IMR-90 (cell line): Measurements from ENCODE around the gene PTAR1. TPM values are rescaled to one million over a fixed set of nuclear protein-coding genes. Genes with fewer than 3 reads are reported as not detected.

ENCODE experiments used
- ATAC-seq: fragments of 200-7000 bp; cut with Tn5 transposase; 2 replicates; pipeline ENCODE4 v1.9.1; 2020; ENCODE audit warnings: low read depth, mild to moderate bottlenecking, moderate library complexity
- BruUV-seq: library from RNA; stranded (reverse); fragments of 400-500 nt; replicated peaks from 2 replicates; lab custom pipeline; 2021; lab: Mats Ljungman, UMichigan
- CTCF ChIA-PET: fragments of 300-600 bp; formaldehyde crosslinking; extraction: SDS; loops from one replicate; lab custom pipeline; 2021; ENCODE audit warnings: antibody characterized with exemption; lab: Yijun Ruan, JAX
- POLR2A ChIA-PET: fragments of 300-600 bp; sonication (Branson Sonifier 250); formaldehyde crosslinking; loops from one replicate; lab custom pipeline; 2022; ENCODE audit warnings: antibody characterized with exemption; ENCODE audit not compliant: unreplicated experiment; lab: Charles Lee
- DNase-seq: peaks from one replicate; pipeline ENCODE4 v3.0.0; 2013
- H2AFZ ChIP-seq: replicated peaks from 2 replicates; pipeline ENCODE3; 2013; ENCODE audit warnings: low read length, mild to moderate bottlenecking; ENCODE audit not compliant: poor library complexity
- H2AK5ac ChIP-seq: 2 replicates; pipeline ENCODE4 v1.6.1; 2013; ENCODE audit warnings: low read depth, low read length, inconsistent platforms
- H2AK9ac ChIP-seq: replicated peaks from 2 replicates; pipeline ENCODE3; 2013; ENCODE audit warnings: mild to moderate bottlenecking, low read depth, low read length, moderate library complexity; ENCODE audit not compliant: poor library complexity
- H2BK120ac ChIP-seq: 2 replicates; pipeline ENCODE4 v1.6.1; 2013; ENCODE audit warnings: low read depth, low read length, inconsistent platforms
- H2BK15ac ChIP-seq: 3 replicates; pipeline ENCODE4 v1.6.1; 2013; ENCODE audit warnings: low read depth, low read length, inconsistent platforms
- H2BK20ac ChIP-seq: 2 replicates; pipeline ENCODE4 v1.6.1; 2013; ENCODE audit warnings: low read depth, mild to moderate bottlenecking, inconsistent platforms, low read length, moderate library complexity
- H2BK5ac ChIP-seq: 2 replicates; pipeline ENCODE4 v1.6.1; 2013; ENCODE audit warnings: mild to moderate bottlenecking, low read depth, low read length, inconsistent platforms; ENCODE audit not compliant: poor library complexity, severe bottlenecking
- H3K14ac ChIP-seq: replicated peaks from 2 replicates; pipeline ENCODE4 v1.6.1; 2013; ENCODE audit warnings: low read depth, low read length, inconsistent platforms
- H3K18ac ChIP-seq: 2 replicates; pipeline ENCODE4 v1.6.1; 2013; ENCODE audit warnings: low read depth, low read length, control low read depth
- H3K23ac ChIP-seq: 2 replicates; pipeline ENCODE4 v1.6.1; 2013; ENCODE audit warnings: low read depth, low read length, inconsistent platforms
- H3K27ac ChIP-seq: 2 replicates; pipeline ENCODE4 v1.5.1; 2013; ENCODE audit warnings: mild to moderate bottlenecking, control low read depth, low read length; ENCODE audit not compliant: insufficient read depth
- H3K27me3 ChIP-seq: 2 replicates; pipeline ENCODE4 v1.6.1; 2013; ENCODE audit warnings: low read length; ENCODE audit not compliant: control insufficient read depth, insufficient read depth
- H3K36me3 ChIP-seq: 2 replicates; pipeline ENCODE4 v1.6.1; 2013; ENCODE audit warnings: low read length, mixed read lengths; ENCODE audit not compliant: control insufficient read depth, insufficient read depth
- H3K4ac ChIP-seq: 2 replicates; pipeline ENCODE4 v1.6.1; 2013; ENCODE audit warnings: low read depth, low read length, inconsistent platforms
- H3K4me1 ChIP-seq: 2 replicates; pipeline ENCODE4 v1.6.1; 2013; ENCODE audit warnings: low read length, mixed read lengths; ENCODE audit not compliant: control insufficient read depth, insufficient read depth
- H3K4me2 ChIP-seq: 2 replicates; pipeline ENCODE4 v1.6.1; 2013; ENCODE audit warnings: low read depth, mild to moderate bottlenecking, control low read depth, low read length, moderate library complexity
- H3K4me3 ChIP-seq: 2 replicates; pipeline ENCODE4 v1.5.1; 2013; ENCODE audit warnings: low read depth, mild to moderate bottlenecking, control low read depth, low read length, moderate library complexity; ENCODE audit not compliant: insufficient read depth
- H3K56ac ChIP-seq: 2 replicates; pipeline ENCODE4 v1.6.1; 2013; ENCODE audit warnings: low read length, inconsistent platforms; ENCODE audit not compliant: insufficient read depth; ENCODE audit errors: extremely low read depth
- H3K79me1 ChIP-seq, 2 experiments: 2 replicates each; pipeline ENCODE4 v1.6.1; 2013; ENCODE audit warnings: low read length in 2 of 2, inconsistent platforms in 1 of 2, low read depth in 1 of 2
- H3K9ac ChIP-seq: 2 replicates; pipeline ENCODE4 v1.6.1; 2013; ENCODE audit warnings: low read depth, low read length, control low read depth
- H3K9me1 ChIP-seq: 2 replicates; pipeline ENCODE4 v1.6.1; 2013; ENCODE audit warnings: low read length, inconsistent platforms; ENCODE audit not compliant: insufficient read depth
- H3K9me3 ChIP-seq: 2 replicates; pipeline ENCODE4 v1.6.1; 2013; ENCODE audit warnings: low read length; ENCODE audit not compliant: control insufficient read depth, insufficient read depth
- H4K20me1 ChIP-seq: 2 replicates; pipeline ENCODE4 v1.6.1; 2013; ENCODE audit warnings: low read length, inconsistent platforms; ENCODE audit not compliant: insufficient read depth
- H4K5ac ChIP-seq: 2 replicates; pipeline ENCODE4 v1.6.1; 2013; ENCODE audit warnings: mild to moderate bottlenecking, low read depth, low read length, control low read depth
- H4K8ac ChIP-seq, 2 experiments: 2 replicates each; pipeline ENCODE4 v1.6.1; 2013; ENCODE audit warnings: low read depth in 2 of 2, low read length in 2 of 2, control low read depth in 1 of 2, inconsistent platforms in 1 of 2
- H4K91ac ChIP-seq: 2 replicates; pipeline ENCODE4 v1.6.1; 2013; ENCODE audit warnings: low read depth, low read length, inconsistent platforms; ENCODE audit not compliant: insufficient read depth
- CHD1 ChIP-seq: IDR thresholded peaks from 2 replicates; pipeline ENCODE4 v1.6.1; 2012; ENCODE audit warnings: low read depth, low read length, improper control_type of control experiment
- FOS ChIP-seq: fragments of 150-350 bp; IDR thresholded peaks from 2 replicates; pipeline ENCODE4 v1.6.1; 2016; ENCODE audit warnings: low read depth, low read length
- MAFK ChIP-seq: IDR thresholded peaks from 2 replicates; pipeline ENCODE4 v1.6.1; 2012; ENCODE audit warnings: low read depth, low read length, improper control_type of control experiment
- WGBS, 2 experiments: methylation state at CpG; one replicate each; pipeline versions ENCODE4 v1.1.5 to v1.1.7; 2013; ENCODE audit warnings: missing lambda C conversion rate in 2 of 2; ENCODE audit not compliant: insufficient read length in 1 of 2; ENCODE audit errors: extremely low coverage in 2 of 2; 5-methylcytosine and 5-hydroxymethylcytosine counted together
- dilution Hi-C: fragments of 300-500 bp; cut with HindIII; formaldehyde crosslinking; loops from one replicate; pipeline ENCODE4 v1.14.3; 2018; ENCODE audit warnings: low sequenced_read_pairs; ENCODE audit not compliant: unreplicated experiment
- in situ Hi-C: fragments of 300-500 bp; cut with MboI; formaldehyde crosslinking; loops from 3 replicates; pipeline ENCODE4 v1.14.3; 2019; ENCODE audit warnings: low sequenced_read_pairs, inconsistent platforms, mixed read lengths
- intact Hi-C: fragments of 100-400 bp; cut with micrococcal nuclease; formaldehyde crosslinking; loops from 2 replicates; pipeline ENCODE4 v1.10.0; 2022
- polyA plus RNA-seq, 3 experiments: library from polyadenylated mRNA; depleted of rRNA; stranded (reverse); fragments of >200 nt; gene quantifications; 2 replicates each; pipeline ENCODE4 v1.2.3, GENCODE V29; 2012; ENCODE audit warnings: low replicate concordance in 1 of 3
- total RNA-seq: library from RNA; depleted of rRNA; stranded (reverse); fragments of >200 nt; gene quantifications from 2 replicates; pipeline ENCODE4 v1.2.3, GENCODE V29; 2012

PTAR1 gene
- total and polyA plus RNA-seq, 2 of the 4 experiments (the other 2 are of a cell fraction) = 10.6 to 110 TPM

DNA sequence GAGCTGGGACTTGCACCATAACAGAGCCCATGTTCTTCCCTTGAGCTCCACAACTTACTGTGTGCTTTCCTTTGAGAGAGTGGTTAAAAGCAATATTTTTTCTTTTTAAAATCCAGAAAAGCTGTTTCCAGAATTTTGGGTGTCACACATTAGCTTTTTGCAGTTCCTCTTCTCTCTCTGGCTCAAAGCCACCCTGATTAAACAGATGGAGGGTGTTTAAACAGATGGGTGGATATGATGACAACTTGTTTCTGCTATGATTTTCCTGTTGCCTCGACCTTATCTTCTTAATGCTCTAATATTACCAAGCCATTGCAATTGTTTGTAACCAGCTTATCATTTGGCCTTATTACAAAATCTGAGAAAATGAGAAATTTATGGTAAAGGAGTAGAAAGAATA is 37.9 kb upstream of the PTAR1 start:
- Histone ChIP-seq H3K27ac (no peak overlapping the region), H3K4me1 (no peaks in the 10 kb centered on the region; the same call in 1 of the 2 replicates), H2BK15ac (no peak overlapping the region), H3K79me1 (no peaks in the 10 kb centered on the region), H3K4me2 (no peak overlapping the region), H2AK5ac (no peak overlapping the region), H3K23ac (no peak overlapping the region), H4K20me1 (no peaks in the 10 kb centered on the region), H2BK20ac (no peak overlapping the region), H3K9ac (no peak overlapping the region), H3K4ac (no peak overlapping the region), H3K36me3 (no peaks in the 10 kb centered on the region), H3K56ac (no peak overlapping the region), H4K91ac (no peak overlapping the region), H3K27me3 (peaks cover 9% of the 10 kb centered on the region; the same call in 1 of the 2 replicates), H2BK120ac (no peak overlapping the region), H2AFZ (no peak overlapping the region), H4K8ac (no peak overlapping the region), H4K5ac (no peak overlapping the region), H3K4me3 (no peak overlapping the region), H3K9me3 (no peaks in the 10 kb centered on the region), H3K14ac (no peak overlapping the region), H3K18ac (no peak overlapping the region), H3K9me1 (no peaks in the 10 kb centered on the region), H2BK5ac (no peak overlapping the region), H2AK9ac (no peak overlapping the region)
- ChIA-PET POLR2A (no interaction called here), CTCF (interaction anchor here (1.4 to 1.6 kb wide), 2 partner anchors 12 to 52 kb away, joined by 3 to 5 read pairs; no protein-coding TSS in a partner anchor)
- no TSS peak for BruUV-seq
- in situ Hi-C loops (loop anchor here (10.0 kb wide), 1 partner anchor 57 kb away; no protein-coding TSS in a partner anchor), dilution Hi-C loops (no loop called here), intact Hi-C loops (no loop called here)
- no peak for DNase-seq
- no peak for ATAC-seq
- TF ChIP-seq MAFK = no peak
- TF ChIP-seq CHD1 = no peak
- TF ChIP-seq FOS = no peak
- no CpG with 5 or more reads among the region's 1 CpG for WGBS, 2 experiments
